Measurements from ENCODE around the gene KCNJ15. TPM values are rescaled to one million over a fixed set of nuclear protein-coding genes. Genes with fewer than 3 reads are reported as not detected.

The KCNJ15 gene
- polyA plus RNA-seq, 3 donors: 4.5 to 26.5 (median 8.0) TPM

DNA sequence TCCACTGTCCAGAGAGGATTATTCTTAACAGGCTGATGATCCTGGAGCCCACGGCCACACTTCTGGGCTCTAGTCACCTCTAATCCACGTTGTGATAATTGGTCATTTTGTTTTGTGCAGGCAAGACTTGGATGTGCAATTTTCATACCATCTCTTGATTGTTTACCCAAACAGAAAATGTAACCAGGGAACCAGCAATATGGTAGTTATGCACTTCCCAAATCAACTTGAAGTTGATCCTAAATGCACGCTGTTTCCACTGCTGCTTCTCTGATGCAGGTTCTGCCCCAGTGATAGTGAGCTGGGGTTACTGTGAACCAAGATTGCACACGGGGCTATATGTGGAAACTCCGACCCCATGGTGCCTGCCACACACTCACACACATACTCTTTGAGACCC lies 14.7 kb upstream of the KCNJ15 start:
- H3K9me3 ChIP-seq (replicated peaks in 1 of 2; ENCODE audit: control insufficient read depth in 1 of 2, insufficient read depth in 1 of 2, low read length in 2 of 2): no peaks in the 10 kb centered on the region
- no peak overlapping the region for H2AFZ ChIP-seq (ENCODE audit: insufficient read depth, low read depth, low read length, poor library complexity, severe bottlenecking)
- H3K36me3 Mint-ChIP-seq: peaks cover 10 to 11% of the 10 kb centered on the region in 2 donors
- no peak overlapping the region for H3K4me3 ChIP-seq (replicated peaks in 1 of 3; ENCODE audit: low read depth in 2 of 3, low read length in 3 of 3)
- intact Hi-C loops (cut with micrococcal nuclease): no loop called here
- H3K4me1 ChIP-seq (ENCODE audit: control insufficient read depth in 1 of 2, insufficient read depth in 2 of 2, low read length in 2 of 2): peaks cover 31 to 39% of the 10 kb centered on the region in 2 donors
- peaks cover 1 to 4% (median 2%) of the 10 kb centered on the region in 3 donors for H3K27me3 Mint-ChIP-seq (ENCODE audit: low read depth in 3 of 3)
- H3K27ac ChIP-seq (ENCODE audit: low read depth in 1 of 2, low read length in 2 of 2): peak overlapping the region in 1 of 2 donors; percentile 52
- WGBS (ENCODE audit: insufficient coverage): no CpG with 5 or more reads among the region's 5 CpGs
- H3K27me3 ChIP-seq (ENCODE audit: control insufficient read depth in 2 of 2, insufficient read depth in 2 of 2, low read length in 2 of 2): no peaks in the 10 kb centered on the region
- no peaks in the 10 kb centered on the region for H3K36me3 ChIP-seq (replicated peaks in 1 of 2; ENCODE audit: control insufficient read depth in 1 of 2, insufficient read depth in 2 of 2, low read length in 2 of 2)
- H3K4me1 Mint-ChIP-seq: peaks cover 46% of the 10 kb centered on the region
- peak overlapping the region in 1 of 2 donors; percentile 56 for H3K4me3 Mint-ChIP-seq
- DNase-seq: peak; percentile 59 to 75 (median 68)
- no peak overlapping the region for H3K9ac ChIP-seq (ENCODE audit: insufficient read depth, low read length, poor library complexity, severe bottlenecking)
- H3K27ac Mint-ChIP-seq: peak overlapping the region; percentile 79 to 97 (median 93)
- no peaks in the 10 kb centered on the region for H4K20me1 ChIP-seq (ENCODE audit: insufficient read depth, low read length)
- no peak overlapping the region for H3K4me2 ChIP-seq (replicated peaks; ENCODE audit: extremely low read depth, low read length, poor library complexity, severe bottlenecking)
- H3K79me2 ChIP-seq (ENCODE audit: insufficient read depth, low read length): no peaks in the 10 kb centered on the region
- TF ChIP-seq, protein P1, sequence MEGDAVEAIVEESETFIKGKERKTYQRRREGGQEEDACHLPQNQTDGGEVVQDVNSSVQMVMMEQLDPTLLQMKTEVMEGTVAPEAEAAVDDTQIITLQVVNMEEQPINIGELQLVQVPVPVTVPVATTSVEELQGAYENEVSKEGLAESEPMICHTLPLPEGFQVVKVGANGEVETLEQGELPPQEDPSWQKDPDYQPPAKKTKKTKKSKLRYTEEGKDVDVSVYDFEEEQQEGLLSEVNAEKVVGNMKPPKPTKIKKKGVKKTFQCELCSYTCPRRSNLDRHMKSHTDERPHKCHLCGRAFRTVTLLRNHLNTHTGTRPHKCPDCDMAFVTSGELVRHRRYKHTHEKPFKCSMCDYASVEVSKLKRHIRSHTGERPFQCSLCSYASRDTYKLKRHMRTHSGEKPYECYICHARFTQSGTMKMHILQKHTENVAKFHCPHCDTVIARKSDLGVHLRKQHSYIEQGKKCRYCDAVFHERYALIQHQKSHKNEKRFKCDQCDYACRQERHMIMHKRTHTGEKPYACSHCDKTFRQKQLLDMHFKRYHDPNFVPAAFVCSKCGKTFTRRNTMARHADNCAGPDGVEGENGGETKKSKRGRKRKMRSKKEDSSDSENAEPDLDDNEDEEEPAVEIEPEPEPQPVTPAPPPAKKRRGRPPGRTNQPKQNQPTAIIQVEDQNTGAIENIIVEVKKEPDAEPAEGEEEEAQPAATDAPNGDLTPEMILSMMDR (IDR thresholded peaks at IDR 0.05): no peak
- H3K9me3 Mint-ChIP-seq: peaks cover 0 to 12% (median 4%) of the 10 kb centered on the region in 7 donors

DNA sequence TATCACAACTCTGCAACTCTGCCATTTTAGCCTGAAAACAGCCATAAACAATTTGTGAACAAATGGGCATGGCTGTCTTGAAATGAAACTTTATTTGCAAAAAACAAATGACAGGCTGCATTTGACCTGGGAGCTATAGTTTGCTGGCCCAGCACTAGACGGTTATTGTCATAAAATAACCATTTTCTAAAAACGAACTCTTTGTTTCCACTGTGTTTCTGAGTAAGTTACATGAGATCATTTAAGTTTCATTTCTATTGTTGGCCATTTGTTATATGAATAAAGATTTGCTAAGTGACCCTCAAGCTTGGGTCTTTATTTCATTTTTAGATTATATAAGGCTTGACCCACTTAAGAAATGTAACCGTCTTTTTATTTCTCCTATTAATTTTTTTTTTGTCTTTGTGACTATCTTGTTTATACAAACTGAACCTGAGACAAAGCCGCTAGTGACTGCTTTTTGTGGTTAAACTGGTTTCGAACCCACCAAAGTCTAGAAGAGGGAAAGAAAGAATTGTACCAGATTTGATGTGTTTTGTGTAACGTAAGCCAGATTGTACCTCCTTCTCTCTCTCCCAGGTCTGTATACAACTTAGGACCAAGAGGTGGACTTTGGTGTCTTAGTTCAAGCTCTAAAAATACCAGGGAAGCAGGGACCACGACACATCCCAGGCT lies 12.9 kb upstream of the KCNJ15 start:
- Histone ChIP-seq H4K20me1 (ENCODE audit: insufficient read depth, low read length) (no peaks in the 10 kb centered on the region), H2AFZ (ENCODE audit: insufficient read depth, low read depth, low read length, poor library complexity, severe bottlenecking) (no peak overlapping the region), H3K9me3 (replicated peaks in 1 of 2; ENCODE audit: control insufficient read depth in 1 of 2, insufficient read depth in 1 of 2, low read length in 2 of 2) (no peaks in the 10 kb centered on the region), H3K27me3 (ENCODE audit: control insufficient read depth in 2 of 2, insufficient read depth in 2 of 2, low read length in 2 of 2) (no peaks in the 10 kb centered on the region), H3K27ac (ENCODE audit: low read depth in 1 of 2, low read length in 2 of 2) (peak overlapping the region in 1 of 2 donors; percentile 74), H3K9ac (ENCODE audit: insufficient read depth, low read length, poor library complexity, severe bottlenecking) (no peak overlapping the region), H3K79me2 (ENCODE audit: insufficient read depth, low read length) (no peaks in the 10 kb centered on the region), H3K4me2 (replicated peaks; ENCODE audit: extremely low read depth, low read length, poor library complexity, severe bottlenecking) (no peak overlapping the region), H3K36me3 (replicated peaks in 1 of 2; ENCODE audit: control insufficient read depth in 1 of 2, insufficient read depth in 2 of 2, low read length in 2 of 2) (no peaks in the 10 kb centered on the region), H3K4me1 (ENCODE audit: control insufficient read depth in 1 of 2, insufficient read depth in 2 of 2, low read length in 2 of 2) (peaks cover 29 to 37% of the 10 kb centered on the region in 2 donors), H3K4me3 (replicated peaks in 1 of 3; ENCODE audit: low read depth in 2 of 3, low read length in 3 of 3) (no peak overlapping the region)
- peaks cover 9 to 11% of the 10 kb centered on the region in 2 donors for H3K36me3 Mint-ChIP-seq
- no CpG with 5 or more reads among the region's 7 CpGs for WGBS (ENCODE audit: insufficient coverage)
- DNase-seq: no peak
- H3K27ac Mint-ChIP-seq: peak overlapping the region in 4 of 7 donors; percentile 77 to 94 (median 80)
- no peak overlapping the region for H3K4me3 Mint-ChIP-seq
- H3K4me1 Mint-ChIP-seq: peaks cover 41% of the 10 kb centered on the region
- peaks cover 0 to 1% (median 1%) of the 10 kb centered on the region in 3 donors for H3K27me3 Mint-ChIP-seq (ENCODE audit: low read depth in 3 of 3)
- intact Hi-C loops (cut with micrococcal nuclease): no loop called here
- TF ChIP-seq, protein P1 (IDR thresholded peaks at IDR 0.05): no peak
- H3K9me3 Mint-ChIP-seq: peaks cover 0 to 11% (median 4%) of the 10 kb centered on the region in 7 donors
